HG03139 (cell line): ENCODE results near the gene TP53I11.

ENCODE experiments used
- ATAC-seq: cut with Tn5 transposase; IDR thresholded peaks from one replicate; pipeline ENCODE4 v1.9.1; 2021; ENCODE audit not compliant: unreplicated experiment

Gene TP53I11

GRCh38 chr11:44941259-44942021 lies 9.2 kb downstream of the TP53I11 start:
- ATAC-seq, result no peak

GRCh38 chr11:44940835-44941234 lies 9.8 kb downstream of the TP53I11 start:
- ATAC-seq, result no peak

GRCh38 chr11:44940404-44940803 lies 10.3 kb downstream of the TP53I11 start:
- no peak for ATAC-seq

- no peak for ATAC-seq
Observed at GRCh38 chr11:44939673-44940395, 10.8 kb downstream of the TP53I11 start.

GRCh38 chr11:44938066-44938691 lies 12.5 kb downstream of the TP53I11 start:
- ATAC-seq, result no peak

- ATAC-seq, result no peak
Observed at GRCh38 chr11:44936951-44937543, 13.6 kb downstream of the TP53I11 start.

- ATAC-seq, result no peak
Observed at GRCh38 chr11:44936525-44936924, 14.2 kb downstream of the TP53I11 start.

- ATAC-seq, result no peak
Observed at GRCh38 chr11:44934735-44935250, 15.9 kb downstream of the TP53I11 start.

GRCh38 chr11:44934110-44934509 lies 16.6 kb downstream of the TP53I11 start:
- no peak for ATAC-seq

- no peak for ATAC-seq
Observed at GRCh38 chr11:44931466-44931865, 19.2 kb downstream of the TP53I11 start.

- ATAC-seq, result no peak
Observed at GRCh38 chr11:44930588-44931302, 19.9 kb downstream of the TP53I11 start.

- ATAC-seq, result no peak
Observed at GRCh38 chr11:44928816-44929215, 21.9 kb downstream of the TP53I11 start.

- ATAC-seq, result no peak
Observed at GRCh38 chr11:44928144-44928543, 22.5 kb downstream of the TP53I11 start.

GRCh38 chr11:44927174-44927661 lies 23.5 kb downstream of the TP53I11 start:
- no peak for ATAC-seq

- ATAC-seq, result no peak
Observed at GRCh38 chr11:44926036-44926435, 24.6 kb downstream of the TP53I11 start.

GRCh38 chr11:44923806-44924205 lies 26.9 kb downstream of the TP53I11 start:
- no peak for ATAC-seq

GRCh38 chr11:44923115-44923514 lies 27.6 kb downstream of the TP53I11 start:
- ATAC-seq, result no peak

- ATAC-seq, result no peak
Observed at GRCh38 chr11:44920451-44920850, 30.2 kb downstream of the TP53I11 start.

- no peak for ATAC-seq
Observed at GRCh38 chr11:44917741-44918140, 32.9 kb downstream of the TP53I11 start.

- no peak for ATAC-seq
Observed at GRCh38 chr11:44916801-44917385, 33.8 kb downstream of the TP53I11 start.
